H1 (cell line): ENCODE measurements around the gene GRID1. TPM values are rescaled to one million over a fixed set of nuclear protein-coding genes. Genes with fewer than 3 reads are reported as not detected.

Experiments
- CHD7 ChIP-seq: fragments of 300-600 bp; sonication (generic); IDR thresholded peaks from 2 replicates; pipeline ENCODE4 v1.7.1; 2012; ENCODE audit warnings: low read length, moderate library complexity, mild to moderate bottlenecking, inconsistent platforms; ENCODE audit not compliant: insufficient replicate concordance
- JUN ChIP-seq: IDR thresholded peaks from 2 replicates; pipeline ENCODE4 v1.6.1; 2011; ENCODE audit warnings: low read depth, mild to moderate bottlenecking, improper control_type of control experiment, low read length
- NANOG ChIP-seq: IDR thresholded peaks from 2 replicates; pipeline ENCODE4 v1.6.1; 2011; ENCODE audit warnings: low read length, low read depth, mild to moderate bottlenecking, inconsistent platforms; ENCODE audit not compliant: insufficient read depth, poor library complexity, severe bottlenecking
- PHF8 ChIP-seq: fragments of 200-600 bp; sonication (generic); conservative IDR thresholded peaks from 2 replicates; pipeline ENCODE4 v1.7.1; 2012; ENCODE audit warnings: low read depth, mild to moderate bottlenecking, inconsistent platforms, low read length, moderate library complexity
- POU5F1 ChIP-seq: IDR thresholded peaks from 2 replicates; pipeline ENCODE4 v1.6.1; 2011; ENCODE audit warnings: low read depth, mild to moderate bottlenecking, low read length, moderate library complexity
- RAD21 ChIP-seq, 2 experiments: IDR thresholded peaks in 1 of 2; conservative IDR thresholded peaks in 1 of 2; 2 replicates each; pipeline ENCODE4 v1.6.1; 2011; ENCODE audit warnings: low read depth in 2 of 2, low read length in 2 of 2, improper control_type of control experiment in 1 of 2, inconsistent platforms in 1 of 2, mild to moderate bottlenecking in 1 of 2, moderate library complexity in 1 of 2
- SP2 ChIP-seq: IDR thresholded peaks from 2 replicates; pipeline ENCODE4 v1.6.1; 2012; ENCODE audit warnings: mild to moderate bottlenecking, low read length, inconsistent platforms
- polyA plus RNA-seq, 7 experiments: library from polyadenylated mRNA; depleted of rRNA in 3 of 7; stranded (reverse) in 5 of 7; unstranded in 2 of 7; fragments of >200 nt in 5 of 7; fragments of 200-250 nt in 2 of 7; gene quantifications; 1 replicate in 5 of 7; 2 replicates in 1 of 7; 4 replicates in 1 of 7; pipeline versions ENCODE4 v1.2.1 to v1.2.3, GENCODE V29; 2011 to 2013; ENCODE audit warnings: missing spikeins in 2 of 7, mixed read lengths in 2 of 7
- total RNA-seq: library from RNA; stranded (reverse); fragmentation: NEBNext Ultra II Directional; extraction: Animal tissue kit (Norgen Biotek cat#: 25700); gene quantifications from 2 replicates; pipeline ENCODE4 v1.2.1, GENCODE V29; 2021
- TF ChIP-seq, protein P1 (sequence below): IDR thresholded peaks from 2 replicates; pipeline ENCODE4 v1.6.1; 2012; ENCODE audit warnings: inconsistent platforms
- TF ChIP-seq, protein P2 (sequence below): IDR thresholded peaks from 2 replicates; pipeline ENCODE4 v1.6.1; 2011; ENCODE audit warnings: low read depth, mild to moderate bottlenecking, low read length; ENCODE audit not compliant: insufficient read depth

Gene GRID1
- total and polyA plus RNA-seq, 2 of the 8 experiments (the other 6 are each of a cell fraction or from before 2014, with no cell fraction given) = 0.22 to 0.30 TPM

DNA sequence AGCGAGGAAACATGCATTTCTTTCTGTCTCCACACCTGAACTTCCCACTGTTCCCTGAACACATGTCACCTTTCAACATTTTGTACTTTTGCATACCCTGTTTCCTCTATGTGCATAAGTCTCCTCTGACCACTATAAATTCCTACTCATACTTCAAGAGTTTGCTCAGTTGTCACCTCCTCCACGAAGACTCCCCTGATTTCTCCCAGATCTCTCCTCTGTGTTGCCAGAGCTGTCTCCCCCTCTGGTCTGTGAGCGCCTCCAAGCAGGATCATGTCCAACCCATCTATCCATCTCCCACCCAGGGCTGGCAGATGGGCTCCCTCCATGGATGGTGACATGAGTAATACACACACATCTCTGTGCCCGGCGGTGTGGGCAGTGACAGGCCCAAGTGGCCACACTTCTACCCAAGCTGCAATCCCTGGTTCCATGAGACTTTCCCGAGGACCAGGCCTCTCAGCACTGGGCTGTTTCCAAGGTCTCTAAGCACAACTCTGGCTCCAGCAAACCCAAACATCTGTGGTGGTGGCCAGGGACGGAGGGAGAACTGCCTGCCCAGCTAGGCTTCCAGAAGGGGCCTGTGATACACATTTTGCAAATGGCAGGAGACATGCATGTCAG, 135.9 kb downstream of the GRID1 start (continued):
- TF ChIP-seq CHD7 (no peak), JUN (no peak), NANOG (no peak), SP2 (no peak), RAD21 (IDR thresholded peaks at IDR 0.05 in 1 of 2, conservative IDR thresholded peaks at IDR 0.05 in 1 of 2; ENCODE audit: low read depth in 2 of 2, low read length in 2 of 2) (no peak), POU5F1 (no peak), PHF8 (no peak)
- TF ChIP-seq, protein P1, sequence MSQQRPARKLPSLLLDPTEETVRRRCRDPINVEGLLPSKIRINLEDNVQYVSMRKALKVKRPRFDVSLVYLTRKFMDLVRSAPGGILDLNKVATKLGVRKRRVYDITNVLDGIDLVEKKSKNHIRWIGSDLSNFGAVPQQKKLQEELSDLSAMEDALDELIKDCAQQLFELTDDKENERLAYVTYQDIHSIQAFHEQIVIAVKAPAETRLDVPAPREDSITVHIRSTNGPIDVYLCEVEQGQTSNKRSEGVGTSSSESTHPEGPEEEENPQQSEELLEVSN = no peak
- TF ChIP-seq, protein P2, sequence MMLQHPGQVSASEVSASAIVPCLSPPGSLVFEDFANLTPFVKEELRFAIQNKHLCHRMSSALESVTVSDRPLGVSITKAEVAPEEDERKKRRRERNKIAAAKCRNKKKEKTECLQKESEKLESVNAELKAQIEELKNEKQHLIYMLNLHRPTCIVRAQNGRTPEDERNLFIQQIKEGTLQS = no peak
